ENCODE measurements around the gene CPED1. TPM values are rescaled to one million over a fixed set of nuclear protein-coding genes. Genes with fewer than 3 reads are reported as not detected.

Gene CPED1
- total RNA-seq, 1 experiment from 2014 or later = 0.39 TPM

DNA sequence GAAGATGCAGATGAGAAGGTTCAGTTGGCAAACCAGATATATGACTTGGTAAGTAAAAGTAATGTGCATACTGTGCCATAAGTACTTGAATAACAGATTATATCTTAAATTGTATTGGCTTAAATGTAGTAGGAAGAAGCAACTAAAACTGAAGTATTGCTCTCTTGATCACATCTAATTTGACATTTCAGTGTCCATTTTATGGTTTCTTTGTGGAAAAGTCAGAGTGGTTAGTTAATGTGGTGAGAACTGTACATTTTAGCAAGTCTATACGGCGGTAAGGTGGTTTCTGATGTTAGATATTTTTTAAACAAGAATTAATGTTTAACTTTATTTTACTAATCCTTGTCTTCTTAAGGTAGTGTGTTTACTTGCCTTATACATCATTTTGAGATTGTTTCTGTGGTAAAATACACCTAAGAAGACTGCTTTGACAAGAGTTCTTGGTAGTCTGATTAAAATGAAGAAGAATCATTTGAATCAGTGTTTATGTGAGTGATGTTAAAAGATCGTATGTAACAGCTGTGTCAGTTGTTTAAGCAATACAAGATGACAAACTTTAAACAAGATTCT is 32.8 kb upstream of the CPED1 start:
- in situ Hi-C loops (cut with HindIII; ENCODE audit: low pct_unique_long_range_greater_than_20kb, low sequenced_read_pairs) (no loop called here), intact Hi-C loops (cut with micrococcal nuclease; ENCODE audit: unreplicated experiment) (no loop called here)
- TF ChIP-seq SIN3A (IDR thresholded peaks at IDR 0.05; ENCODE audit: borderline replicate concordance, insufficient read depth, low read depth, low read length) = no peak
- TF ChIP-seq POLR2AphosphoS5 (IDR thresholded peaks at IDR 0.05; ENCODE audit: low read depth, low read length) = no peak
- TF ChIP-seq TCF7L2 (IDR thresholded peaks at IDR 0.05; ENCODE audit: low read depth, low read length) = no peak
- TF ChIP-seq, protein P1, sequence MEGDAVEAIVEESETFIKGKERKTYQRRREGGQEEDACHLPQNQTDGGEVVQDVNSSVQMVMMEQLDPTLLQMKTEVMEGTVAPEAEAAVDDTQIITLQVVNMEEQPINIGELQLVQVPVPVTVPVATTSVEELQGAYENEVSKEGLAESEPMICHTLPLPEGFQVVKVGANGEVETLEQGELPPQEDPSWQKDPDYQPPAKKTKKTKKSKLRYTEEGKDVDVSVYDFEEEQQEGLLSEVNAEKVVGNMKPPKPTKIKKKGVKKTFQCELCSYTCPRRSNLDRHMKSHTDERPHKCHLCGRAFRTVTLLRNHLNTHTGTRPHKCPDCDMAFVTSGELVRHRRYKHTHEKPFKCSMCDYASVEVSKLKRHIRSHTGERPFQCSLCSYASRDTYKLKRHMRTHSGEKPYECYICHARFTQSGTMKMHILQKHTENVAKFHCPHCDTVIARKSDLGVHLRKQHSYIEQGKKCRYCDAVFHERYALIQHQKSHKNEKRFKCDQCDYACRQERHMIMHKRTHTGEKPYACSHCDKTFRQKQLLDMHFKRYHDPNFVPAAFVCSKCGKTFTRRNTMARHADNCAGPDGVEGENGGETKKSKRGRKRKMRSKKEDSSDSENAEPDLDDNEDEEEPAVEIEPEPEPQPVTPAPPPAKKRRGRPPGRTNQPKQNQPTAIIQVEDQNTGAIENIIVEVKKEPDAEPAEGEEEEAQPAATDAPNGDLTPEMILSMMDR (IDR thresholded peaks at IDR 0.05) = no peak
- TF ChIP-seq REST (IDR thresholded peaks at IDR 0.05; ENCODE audit: insufficient read depth in 1 of 2, low read depth in 2 of 2, low read length in 1 of 2) = no peak
- no TSS peak for BruUV-seq (replicated peaks)
- ATAC-seq (no peak), DNase-seq (ENCODE audit: low read depth, low spot score) (no peak)
- Histone ChIP-seq H3K4me1 (ENCODE audit: control insufficient read depth, insufficient read depth, low read length) (peaks cover 7% of the 10 kb centered on the region), H3K27me3 (ENCODE audit: control insufficient read depth, insufficient read depth, low read length) (no peaks in the 10 kb centered on the region), H3K27ac (ENCODE audit: low read length) (no peak overlapping the region), H3K4me3 (ENCODE audit: low read depth in 2 of 2, low read length in 2 of 2) (no peak overlapping the region), H3K9me3 (ENCODE audit: control insufficient read depth, insufficient read depth, low read depth, low read length) (no peaks in the 10 kb centered on the region), H3K36me3 (ENCODE audit: control insufficient read depth, insufficient read depth, low read length) (peaks cover 28% of the 10 kb centered on the region)
- ChIA-PET POLR2A (no interaction called here), CTCF (no interaction called here)

DNA sequence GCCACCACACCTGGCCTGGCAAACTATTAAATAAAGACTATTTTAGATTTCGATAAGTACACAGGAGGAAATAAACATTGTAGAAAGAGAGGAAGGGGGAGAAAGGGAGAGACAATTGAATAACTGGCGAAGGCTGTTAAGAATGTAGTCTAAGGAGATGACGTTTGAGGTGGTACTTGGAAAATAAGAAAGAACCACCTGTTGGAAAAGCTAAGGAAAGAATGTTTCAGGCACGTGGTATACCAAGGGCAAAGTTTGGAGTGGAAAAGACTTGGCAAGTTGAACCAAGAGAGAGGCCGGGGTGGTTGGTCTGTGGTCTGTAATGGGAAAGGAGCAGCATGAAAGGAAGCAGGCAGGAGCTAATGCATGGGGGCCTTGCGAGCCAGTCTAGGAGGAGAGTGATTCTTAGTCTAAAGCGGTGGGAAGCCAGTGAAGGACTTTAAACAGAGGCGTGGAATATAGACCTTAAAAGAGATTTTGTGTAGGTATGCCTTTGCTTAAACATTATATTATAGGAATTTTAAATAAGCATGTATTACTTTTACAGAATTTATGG is 28.5 kb upstream of the CPED1 start:
- Histone ChIP-seq H3K27me3 (ENCODE audit: control insufficient read depth, insufficient read depth, low read length) (no peaks in the 10 kb centered on the region), H3K36me3 (ENCODE audit: control insufficient read depth, insufficient read depth, low read length) (peaks cover 7% of the 10 kb centered on the region; the same call in 1 of the 2 replicates), H3K27ac (ENCODE audit: low read length) (no peak overlapping the region), H3K9me3 (ENCODE audit: control insufficient read depth, insufficient read depth, low read depth, low read length) (no peaks in the 10 kb centered on the region), H3K4me1 (ENCODE audit: control insufficient read depth, insufficient read depth, low read length) (no peaks in the 10 kb centered on the region), H3K4me3 (ENCODE audit: low read depth in 2 of 2, low read length in 2 of 2) (no peak overlapping the region)
- no TSS peak for BruUV-seq (replicated peaks)
- DNase-seq (ENCODE audit: low read depth, low spot score) (no peak), ATAC-seq (no peak)
- intact Hi-C loops (cut with micrococcal nuclease; ENCODE audit: unreplicated experiment) = no loop called here
- ChIA-PET POLR2A (no interaction called here), CTCF (no interaction called here)
- TF ChIP-seq REST (IDR thresholded peaks at IDR 0.05; ENCODE audit: insufficient read depth in 1 of 2, low read depth in 2 of 2, low read length in 1 of 2) (no peak), TCF7L2 (IDR thresholded peaks at IDR 0.05; ENCODE audit: low read depth, low read length) (no peak), POLR2AphosphoS5 (IDR thresholded peaks at IDR 0.05; ENCODE audit: low read depth, low read length) (no peak), SIN3A (IDR thresholded peaks at IDR 0.05; ENCODE audit: borderline replicate concordance, insufficient read depth, low read depth, low read length) (no peak)
- TF ChIP-seq, protein P1 (IDR thresholded peaks at IDR 0.05) = no peak
- in situ Hi-C loops (cut with HindIII; ENCODE audit: low pct_unique_long_range_greater_than_20kb, low sequenced_read_pairs) = no loop called here
